ENCODE measurements around the gene ANO7.

GRCh38 chr2:241156971-241157441 is 31.5 kb upstream of the ANO7 start:
- TF ChIP-seq CTCF (IDR thresholded peaks at IDR 0.05) (no peak), POLR2A (IDR thresholded peaks at IDR 0.05) (no peak)
